GM12892 (cell line): ENCODE measurements around the gene TBX5.

Experiments used
- DNase-seq: peaks from one replicate; pipeline ENCODE4 v3.0.0; 2011; ENCODE audit not compliant: insufficient read length
- FAIRE-seq: peaks from 2 replicates; lab custom pipeline; 2011; peaks lifted over from hg19 to GRCh38; lab: Jason Lieb, UNC
- POLR2A ChIP-seq: IDR thresholded peaks from 2 replicates; pipeline ENCODE4 v1.6.1; 2011; ENCODE audit warnings: low read depth, low read length, control low read depth
- POLR2AphosphoS5 ChIP-seq: IDR thresholded peaks from 2 replicates; pipeline ENCODE4 v1.6.1; 2011; ENCODE audit warnings: low read depth, low read length, control low read depth
- TAF1 ChIP-seq: IDR thresholded peaks from 2 replicates; pipeline ENCODE4 v1.6.1; 2011; ENCODE audit warnings: low read depth, mild to moderate bottlenecking, control low read depth, low read length, borderline replicate concordance

TBX5 gene

GRCh38 chr12:114402084-114402717 is 3.7 kb downstream of the TBX5 start:
- TF ChIP-seq POLR2A, result no peak
- FAIRE-seq, result no peak
- no peak for DNase-seq

GRCh38 chr12:114401328-114402083 is 4.4 kb downstream of the TBX5 start:
- DNase-seq, result no peak
- no peak for FAIRE-seq
- TF ChIP-seq POLR2A, result no peak
- TF ChIP-seq POLR2AphosphoS5, result no peak
- no peak for TF ChIP-seq TAF1

- DNase-seq (no peak), FAIRE-seq (no peak)
- TF ChIP-seq POLR2A (no peak), POLR2AphosphoS5 (no peak), TAF1 (no peak)
These were observed 5.0 kb downstream of the TBX5 start for GRCh38 chr12:114400925-114401324.

GRCh38 chr12:114400361-114400811 is 5.6 kb downstream of the TBX5 start:
- TF ChIP-seq TAF1 (no peak), POLR2AphosphoS5 (no peak), POLR2A (no peak)
- FAIRE-seq, result no peak
- DNase-seq, result no peak

- FAIRE-seq, result no peak
- TF ChIP-seq TAF1 (no peak), POLR2A (no peak), POLR2AphosphoS5 (no peak)
- no peak for DNase-seq
These were observed 6.2 kb downstream of the TBX5 start for GRCh38 chr12:114399664-114400211.

GRCh38 chr12:114397978-114398881 is 7.7 kb downstream of the TBX5 start:
- DNase-seq (no peak), FAIRE-seq (no peak)
- no peak for TF ChIP-seq TAF1
- no peak for TF ChIP-seq POLR2AphosphoS5
- TF ChIP-seq POLR2A, result no peak

GRCh38 chr12:114396869-114397719 is 8.8 kb downstream of the TBX5 start:
- TF ChIP-seq POLR2A, result no peak
- FAIRE-seq (no peak), DNase-seq (no peak)

GRCh38 chr12:114396153-114396868 is 9.6 kb downstream of the TBX5 start:
- no peak for TF ChIP-seq POLR2AphosphoS5
- TF ChIP-seq POLR2A, result no peak
- TF ChIP-seq TAF1, result no peak
- no peak for DNase-seq
- FAIRE-seq, result no peak

GRCh38 chr12:114395755-114396152 is 10.2 kb downstream of the TBX5 start:
- FAIRE-seq (no peak), DNase-seq (no peak)
- TF ChIP-seq POLR2AphosphoS5 (no peak), TAF1 (no peak), POLR2A (no peak)

- FAIRE-seq (no peak), DNase-seq (no peak)
- TF ChIP-seq TAF1 (no peak), POLR2A (no peak), POLR2AphosphoS5 (no peak)
These were observed 10.7 kb downstream of the TBX5 start for GRCh38 chr12:114395233-114395632.
